ENCODE data around the gene ABCA4.

- TF ChIP-seq CTCF (conservative IDR thresholded peaks at IDR 0.05; ENCODE audit: low read length) (no peak), EZH2phosphoT487 (IDR thresholded peaks at IDR 0.05; ENCODE audit: borderline replicate concordance) (no peak)
These were observed 21.1 kb upstream of the ABCA4 start for GRCh38 chr1:94142022-94142421.

Data from Loucy (cell line).